Measurements from ENCODE around the gene PATJ.
A peak's percentile ranks its signal among the peaks of the same experiment; 100 is the strongest.
"Not testable (repeated sequence)": the region's sequence is repeated elsewhere in the genome, so short reads cannot be mapped to it uniquely, and the experiment has no call there.

Gene PATJ

DNA sequence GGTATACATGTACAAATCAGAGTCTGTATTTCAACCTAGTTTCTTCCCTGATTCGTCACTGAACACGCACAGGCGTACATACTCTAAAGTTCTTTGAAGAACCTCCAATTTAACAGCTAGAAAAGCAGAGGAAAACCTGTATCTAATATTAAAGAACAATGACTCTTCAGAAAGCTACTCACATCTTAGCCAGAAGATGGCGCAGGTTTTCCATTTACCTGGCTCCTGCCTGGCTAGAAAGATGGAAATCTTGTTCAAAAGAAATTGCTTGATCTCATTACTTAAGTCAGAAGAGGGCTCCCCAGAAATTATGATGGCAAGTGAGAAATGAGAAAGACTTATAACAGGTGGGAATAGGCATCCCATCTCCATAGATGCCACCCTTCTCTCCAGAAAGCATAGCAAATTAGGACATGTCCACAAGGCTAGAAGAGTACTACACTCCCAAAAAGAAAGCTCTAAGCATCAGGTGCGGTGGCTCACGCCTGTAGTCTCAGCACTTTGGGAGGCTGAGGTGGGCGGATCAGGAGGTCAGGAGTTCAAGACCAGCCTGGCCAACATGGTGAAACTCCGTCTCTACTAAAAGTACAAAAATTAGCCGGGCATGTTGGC, 433.4 kb downstream of the PATJ start:
- peak in 1 of 3 donors; percentile 14 for DNase-seq (ENCODE audit: low read depth in 3 of 3)

DNA sequence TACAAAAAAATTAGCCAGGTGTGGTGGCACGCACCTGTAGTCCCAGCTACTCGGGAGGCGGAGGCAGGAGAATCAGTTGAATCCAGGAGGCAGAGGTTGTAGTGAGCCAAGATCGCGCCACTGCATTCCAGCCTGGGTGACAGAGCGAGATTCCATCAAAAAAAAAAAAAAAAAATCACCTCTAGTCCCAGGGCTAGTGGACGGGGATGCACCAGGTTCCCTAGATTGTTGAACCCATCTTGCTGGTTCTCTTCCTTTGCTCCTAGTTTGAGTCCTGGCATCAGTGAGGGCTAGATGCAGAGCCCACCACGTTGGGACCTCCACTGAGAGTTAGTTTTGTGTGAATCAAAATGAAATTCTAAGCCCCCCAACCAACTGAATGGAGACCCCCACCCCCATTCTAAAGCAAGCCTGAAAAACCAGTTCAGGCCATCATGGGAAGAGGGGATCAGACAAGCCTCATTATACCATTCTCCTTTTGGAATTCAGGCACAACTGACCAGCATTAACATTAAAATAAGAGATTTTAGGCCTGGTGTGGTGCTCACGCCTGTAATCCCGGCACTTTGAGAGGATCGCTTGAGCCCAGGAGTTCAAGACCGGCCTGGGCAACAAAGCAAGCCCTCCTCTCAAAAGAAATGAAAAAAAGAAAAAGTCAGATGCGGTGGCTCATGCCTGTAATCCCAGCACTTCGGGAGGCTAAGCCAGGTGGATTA, 434.5 kb downstream of the PATJ start:
- no peak for DNase-seq (ENCODE audit: low read depth in 3 of 3)

DNA sequence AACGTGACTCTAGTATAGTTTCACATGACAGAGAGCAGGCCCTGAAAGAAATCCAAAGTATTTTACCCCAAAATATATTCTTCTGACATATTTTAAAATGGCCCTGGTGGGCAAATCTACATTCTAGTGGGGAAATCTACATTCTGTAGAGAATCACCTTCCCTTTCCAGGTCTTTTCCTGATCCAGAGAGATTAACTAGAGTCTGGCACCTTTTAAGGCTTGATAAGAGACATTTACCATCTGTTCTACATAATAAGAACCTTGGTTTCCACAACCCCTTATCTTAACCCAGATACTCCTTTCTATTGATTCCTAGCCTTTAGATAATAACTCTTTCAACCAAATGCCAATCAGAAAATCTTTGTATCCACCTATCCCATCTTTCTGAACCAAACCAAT, 435.3 kb downstream of the PATJ start:
- no peak for DNase-seq (ENCODE audit: low read depth in 3 of 3)

DNA sequence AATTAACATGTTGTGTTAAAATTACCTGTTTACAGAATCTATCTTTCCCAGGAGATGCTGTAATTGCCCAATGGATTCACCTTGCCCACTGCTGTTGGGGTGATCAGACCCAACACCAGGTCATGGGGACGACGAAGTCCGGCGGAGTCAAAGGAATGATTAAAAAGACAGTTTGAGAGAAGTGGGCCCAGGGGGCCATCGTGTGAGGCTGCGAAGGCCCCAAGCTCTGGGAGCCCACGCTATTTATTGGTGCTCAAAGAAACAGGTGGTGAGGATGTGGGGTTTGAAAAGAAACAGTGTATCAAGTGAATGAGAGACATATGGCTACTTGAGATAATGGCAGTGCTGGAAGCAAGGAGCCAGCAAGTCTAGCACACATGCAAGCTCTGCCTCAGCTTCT, 436.1 kb downstream of the PATJ start:
- DNase-seq (ENCODE audit: low read depth in 3 of 3), result no peak

DNA sequence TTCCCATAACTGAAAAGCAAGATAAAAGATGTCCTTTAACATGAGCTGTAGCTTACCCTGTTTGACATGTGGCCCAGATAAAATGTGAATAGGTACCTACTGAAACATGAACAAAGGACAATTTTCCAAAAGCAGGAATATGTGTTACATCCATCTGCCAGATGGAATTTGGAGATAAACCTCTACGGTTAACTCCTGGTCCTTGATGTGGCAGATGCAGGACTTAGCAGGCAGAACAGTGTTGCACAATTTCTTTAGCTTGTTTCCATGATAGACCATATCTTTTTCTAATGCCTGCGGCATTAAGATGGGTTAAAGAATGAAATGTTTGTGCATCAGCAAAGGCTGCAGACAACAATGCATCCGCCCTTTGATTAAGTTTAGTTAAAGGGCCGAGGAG, 437.8 kb downstream of the PATJ start:
- not testable (repeated sequence) for DNase-seq (ENCODE audit: low read depth in 3 of 3)

DNA sequence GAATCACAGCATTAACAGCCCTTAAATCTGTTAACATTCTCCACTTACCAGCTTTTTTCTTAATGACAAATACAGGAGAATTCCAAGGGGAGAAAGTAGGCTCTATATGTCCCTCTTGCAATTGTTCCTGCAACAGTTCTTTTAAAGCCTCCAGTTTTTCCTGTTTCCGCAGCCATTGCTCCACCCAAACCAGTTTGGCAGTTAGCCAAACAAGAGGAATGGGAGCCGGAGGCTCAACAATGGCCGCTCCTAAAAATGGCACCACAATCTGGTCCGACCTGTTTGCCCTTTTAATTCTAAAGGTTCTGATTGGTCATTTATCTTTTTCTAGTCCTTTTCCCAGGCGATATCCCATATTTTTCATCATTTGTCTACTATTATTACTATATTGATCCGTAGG, 438.4 kb downstream of the PATJ start:
- no peak for DNase-seq (ENCODE audit: low read depth in 3 of 3)

DNA sequence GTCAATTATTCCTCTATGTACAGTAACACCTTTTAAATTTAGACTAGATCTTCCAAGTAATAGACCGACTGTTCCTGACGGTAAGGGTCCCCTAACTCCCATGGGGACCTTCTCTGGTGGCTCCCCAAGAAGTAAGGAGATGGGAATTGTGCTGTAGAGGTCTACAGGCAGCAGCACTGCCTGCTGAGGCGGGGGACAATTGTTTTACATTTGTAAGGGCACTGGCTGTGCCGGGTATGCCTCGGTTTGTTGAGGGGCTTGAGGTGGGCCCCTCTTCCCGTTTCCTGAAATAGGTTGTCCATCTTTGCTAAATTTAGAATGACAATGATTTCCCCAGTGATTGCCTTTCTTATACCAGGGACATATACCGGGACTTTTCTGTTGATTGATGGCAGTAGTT, 439.3 kb downstream of the PATJ start:
- no peak for DNase-seq (ENCODE audit: low read depth in 3 of 3)

DNA sequence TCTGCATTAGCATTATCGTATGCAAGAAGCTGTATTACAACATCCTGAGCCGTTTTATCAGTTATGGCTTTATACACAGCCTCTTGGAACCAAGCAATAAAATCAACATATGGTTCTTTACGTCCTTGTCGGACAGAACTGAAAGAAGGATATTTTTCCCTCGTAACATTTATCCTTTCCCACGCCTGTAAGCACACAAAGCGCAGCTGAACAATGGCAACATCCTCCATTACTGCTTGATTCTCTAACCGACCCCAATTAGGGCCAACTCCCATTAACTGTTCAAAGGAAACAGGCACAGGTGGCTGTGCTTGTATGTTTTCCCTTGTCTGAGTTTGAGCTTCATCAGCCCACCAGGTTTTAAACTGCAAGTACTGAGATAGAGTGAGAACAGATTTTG, 439.9 kb downstream of the PATJ start:
- not testable (repeated sequence) for DNase-seq (ENCODE audit: low read depth in 3 of 3)

DNA sequence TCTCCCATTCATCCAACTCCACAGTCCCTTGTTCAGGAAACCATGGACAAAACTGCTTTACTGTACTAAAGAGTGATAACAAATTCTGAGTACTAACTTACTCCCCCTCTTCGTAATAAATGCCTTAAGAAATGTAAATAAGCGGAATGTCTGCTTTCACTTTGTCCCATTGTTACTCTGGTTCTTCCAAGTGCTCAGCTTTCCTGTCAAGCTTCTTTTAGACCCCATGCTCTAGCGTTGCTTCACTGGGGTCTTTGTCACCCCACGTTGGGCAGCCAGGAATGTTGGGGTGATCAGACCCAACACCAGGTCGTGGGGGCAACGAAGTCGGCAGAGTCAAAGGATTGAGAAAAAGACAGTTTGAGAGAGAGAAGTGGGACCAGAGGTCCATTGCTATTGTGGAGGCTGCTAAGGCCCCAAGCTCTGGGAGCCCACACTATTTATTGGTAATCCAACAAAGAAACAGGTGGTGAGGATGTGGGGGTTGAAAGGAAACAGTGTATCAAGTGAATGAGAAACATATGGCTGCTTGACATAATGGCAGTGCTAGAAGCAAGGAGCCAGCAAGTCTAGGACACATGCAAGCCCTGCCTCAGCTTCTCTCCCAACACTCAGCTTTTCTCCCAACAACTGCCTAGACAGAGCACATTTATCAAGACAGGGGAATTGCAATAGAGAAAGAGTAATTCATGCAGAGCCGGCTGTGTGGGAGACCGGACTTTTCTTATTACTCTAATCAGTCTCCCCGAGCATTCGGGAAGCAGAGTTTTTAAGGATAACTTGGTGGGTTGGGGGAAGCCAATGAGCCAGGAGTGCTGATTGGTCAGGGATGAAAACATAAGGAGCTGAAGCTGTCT, 441.1 kb downstream of the PATJ start:
- DNase-seq (ENCODE audit: low read depth in 3 of 3), result not testable (repeated sequence)

DNA sequence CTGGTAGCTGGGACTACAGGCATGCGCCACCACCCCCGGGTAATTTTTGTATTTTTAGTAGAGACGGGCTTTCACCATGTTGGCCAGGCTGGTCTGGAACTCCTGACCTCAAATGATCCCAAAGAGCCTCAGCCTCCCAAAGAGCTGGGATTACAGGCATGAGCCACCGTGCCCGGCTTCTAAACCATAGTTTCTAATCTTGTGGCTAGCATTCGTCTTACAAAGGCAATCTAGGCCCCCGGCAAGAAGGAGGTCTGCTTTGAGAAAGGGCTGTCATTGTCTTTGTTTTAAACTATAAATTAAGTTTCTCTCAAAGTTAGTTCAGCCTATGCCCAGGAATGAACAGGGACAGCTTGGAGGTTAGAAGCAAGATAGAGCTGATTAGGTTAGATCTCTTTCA, 442.1 kb downstream of the PATJ start:
- no peak for DNase-seq (ENCODE audit: low read depth in 3 of 3)

DNA sequence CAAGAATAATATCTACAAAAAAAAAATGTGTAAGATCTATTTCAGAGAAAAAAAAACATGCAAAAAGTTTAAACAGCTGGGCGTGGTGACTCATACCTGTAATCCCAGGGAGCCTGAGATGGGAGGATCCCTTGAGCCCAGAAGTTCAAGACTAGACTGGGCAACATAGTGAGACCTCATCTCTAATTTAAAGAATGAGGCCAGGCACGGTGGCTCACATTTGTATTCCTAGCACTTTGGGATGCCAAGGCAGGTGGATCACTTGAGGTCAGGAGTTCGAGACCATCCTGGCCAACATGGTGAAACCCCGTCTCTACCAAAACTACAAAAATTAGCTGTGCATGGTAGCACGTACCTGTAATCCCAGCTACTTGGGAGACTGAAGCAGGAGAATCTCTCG, 443.0 kb downstream of the PATJ start:
- not testable (repeated sequence) for DNase-seq (ENCODE audit: low read depth in 3 of 3)

DNA sequence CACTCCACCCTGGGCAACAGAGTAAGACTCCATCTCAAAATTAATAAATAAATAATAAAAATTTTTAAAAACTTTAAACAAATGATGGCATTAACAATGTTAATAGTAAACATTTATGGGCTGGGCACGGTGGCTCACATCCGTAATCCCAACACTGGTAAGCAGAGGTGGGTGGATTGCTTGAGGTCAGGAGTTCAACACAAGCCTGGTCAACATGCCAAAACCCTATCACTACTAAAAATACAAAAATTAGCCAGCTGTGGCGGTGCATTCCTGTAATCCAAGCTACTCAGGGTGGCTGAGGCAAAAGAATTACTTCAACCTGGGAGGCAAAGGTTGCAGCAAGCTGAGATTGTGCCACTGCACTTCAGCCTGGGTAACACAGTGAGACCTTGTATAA, 443.4 kb downstream of the PATJ start:
- no peak for DNase-seq (ENCODE audit: low read depth in 3 of 3)

DNA sequence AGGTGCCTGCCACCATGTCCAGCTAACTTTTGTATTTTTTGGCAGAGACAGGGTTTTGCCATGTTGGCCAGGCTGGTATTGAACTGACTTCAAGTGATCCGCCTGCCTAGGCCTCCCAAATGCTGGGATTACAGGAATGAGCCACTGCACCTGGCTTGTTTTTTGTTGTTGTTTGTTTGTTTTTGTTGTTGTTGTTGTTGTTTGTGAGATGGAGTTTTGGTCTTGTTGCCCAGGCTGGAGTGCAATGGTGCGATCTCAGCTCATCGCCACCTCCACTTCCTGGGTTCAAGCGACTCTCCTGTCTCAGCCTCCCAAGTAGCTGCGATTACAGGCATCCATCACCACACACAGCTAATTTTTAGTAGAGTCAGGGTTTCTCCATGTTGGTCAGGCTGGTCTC, 445.3 kb downstream of the PATJ start:
- DNase-seq (ENCODE audit: low read depth in 3 of 3), result no peak

DNA sequence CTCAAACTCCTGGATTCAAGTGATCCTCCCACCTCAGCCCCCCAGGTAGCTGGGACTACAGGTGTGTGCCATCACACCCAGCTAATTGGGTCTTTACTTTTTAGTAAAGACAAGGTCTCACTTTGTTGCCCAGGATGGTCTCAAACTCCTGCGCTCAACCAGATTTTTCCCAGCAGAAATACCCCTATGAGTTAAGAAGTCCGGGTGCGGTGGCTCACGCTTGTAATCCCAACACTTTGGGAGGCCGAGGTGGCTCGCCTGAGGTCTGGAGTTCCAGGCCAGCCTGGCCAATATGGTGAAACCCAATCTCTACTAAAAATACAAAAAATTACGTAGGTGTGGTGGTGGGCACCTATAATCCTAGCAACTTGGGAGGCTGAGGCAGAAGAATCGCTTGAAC, 445.8 kb downstream of the PATJ start:
- no peak for DNase-seq (ENCODE audit: low read depth in 3 of 3)

DNA sequence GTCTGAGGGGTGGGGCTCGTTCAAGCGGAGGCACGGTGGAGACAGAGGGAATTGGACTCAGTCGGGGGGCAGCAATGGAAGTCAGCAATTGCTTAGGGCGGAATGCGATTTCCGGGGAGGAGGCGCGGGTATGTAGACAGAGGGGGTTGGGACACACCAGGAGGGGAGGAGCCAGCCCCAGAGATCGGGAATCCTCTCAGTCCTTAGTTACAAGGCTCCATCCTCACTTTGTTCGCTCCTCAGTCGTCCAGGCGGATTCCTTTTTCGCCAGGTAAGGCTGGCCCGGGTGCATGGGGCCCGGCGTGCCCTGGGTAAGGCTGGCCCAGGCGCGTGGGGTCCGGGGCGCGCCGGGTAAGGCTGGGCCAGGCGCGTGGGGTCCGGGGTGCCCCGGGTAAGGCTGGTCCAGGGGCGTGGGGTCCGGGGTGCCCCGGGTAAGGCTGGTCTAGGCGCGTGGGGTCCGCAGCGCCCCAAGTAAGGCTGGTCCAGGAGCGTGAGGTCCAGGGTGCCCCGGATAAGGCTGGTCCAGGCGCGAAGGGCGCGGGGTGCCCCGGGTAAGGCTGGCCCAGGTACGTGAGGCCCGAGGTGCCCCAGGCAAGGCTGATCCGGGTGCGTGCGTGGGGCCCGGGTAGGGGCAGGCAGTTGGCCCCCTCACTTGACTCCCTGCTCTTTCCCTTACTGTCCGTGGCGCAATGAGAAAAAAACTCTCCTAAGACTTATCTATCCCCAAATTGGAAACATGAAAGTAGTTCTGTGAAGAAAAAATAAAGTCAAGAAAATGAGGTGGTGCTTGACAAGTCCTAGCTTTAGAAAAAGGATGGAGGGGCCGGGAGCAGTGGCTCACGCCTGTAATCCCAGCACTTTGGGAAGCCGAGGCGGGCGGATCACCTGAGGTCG, 452.6 kb downstream of the PATJ start, which contains the start of gene L1TD1:
Gene L1TD1 (plus strand): TSS at position 199 of the 894 bp plus-strand sequence. CDS start 11,780 bp downstream, outside the sequence.
- no peak for DNase-seq (ENCODE audit: low read depth in 3 of 3)

DNA sequence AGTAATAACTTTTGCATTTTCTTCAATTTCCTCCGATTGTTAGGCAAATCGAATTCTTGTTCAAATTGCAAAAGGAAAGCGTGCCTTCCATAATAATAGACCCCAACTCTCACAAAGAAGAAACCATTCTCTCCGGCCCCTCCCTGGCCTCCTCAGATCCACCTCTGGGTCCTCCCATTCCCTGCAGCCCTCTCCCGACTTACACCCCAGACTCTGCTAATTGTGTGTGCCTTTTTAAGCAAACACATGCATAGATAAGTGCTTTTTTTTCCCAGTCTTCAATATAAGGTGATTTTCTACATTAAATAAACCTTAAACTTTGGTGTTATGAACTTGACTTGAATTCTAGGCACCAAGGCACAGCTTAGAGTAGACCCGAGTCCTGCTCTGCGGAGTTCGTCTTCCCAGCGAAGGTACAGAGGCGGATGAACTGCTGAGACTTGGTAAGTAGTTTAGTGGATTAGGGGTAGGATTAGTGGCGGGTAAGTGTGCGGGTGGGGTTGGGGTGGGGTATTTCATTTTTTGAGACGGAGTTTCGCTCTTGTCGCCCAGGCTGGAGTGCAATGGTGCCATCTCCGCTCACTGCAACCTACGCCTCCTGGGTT, 453.9 kb downstream of the PATJ start:
- no peak for DNase-seq (ENCODE audit: low read depth in 3 of 3)

DNA sequence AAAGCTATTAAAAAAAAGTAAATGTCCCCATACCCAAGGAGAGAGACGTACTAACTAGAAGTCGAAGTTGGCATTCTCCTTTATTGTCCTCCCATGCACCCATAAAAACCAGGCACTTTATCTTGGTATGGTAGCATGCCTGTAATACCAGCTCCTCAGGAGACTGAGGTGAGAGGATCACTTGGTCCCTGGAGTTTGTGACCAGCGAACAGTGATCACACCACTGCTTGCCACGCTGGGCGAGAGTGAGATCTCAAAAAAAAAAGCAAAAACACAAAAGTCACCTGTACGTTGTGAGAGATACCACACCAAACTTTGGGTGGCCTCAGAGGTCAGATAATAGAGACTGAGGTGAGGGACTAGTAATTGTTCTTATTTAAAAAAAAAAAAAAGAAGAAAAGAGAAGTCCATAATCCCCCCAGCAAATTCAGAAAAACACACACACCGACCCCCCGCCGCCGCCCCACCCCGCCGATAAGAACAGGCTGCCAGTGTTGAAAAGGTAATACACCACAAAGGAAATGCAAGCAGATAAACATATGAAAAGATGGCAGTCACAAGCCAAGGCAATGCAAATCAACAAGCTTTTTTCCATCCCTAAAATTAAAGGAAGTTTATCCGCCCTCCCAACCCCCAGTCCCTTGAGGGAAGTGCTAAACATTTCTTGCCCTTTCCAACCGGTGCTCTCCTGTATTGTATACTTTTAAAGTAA, 455.9 kb downstream of the PATJ start:
- DNase-seq (ENCODE audit: low read depth in 3 of 3), result no peak

DNA sequence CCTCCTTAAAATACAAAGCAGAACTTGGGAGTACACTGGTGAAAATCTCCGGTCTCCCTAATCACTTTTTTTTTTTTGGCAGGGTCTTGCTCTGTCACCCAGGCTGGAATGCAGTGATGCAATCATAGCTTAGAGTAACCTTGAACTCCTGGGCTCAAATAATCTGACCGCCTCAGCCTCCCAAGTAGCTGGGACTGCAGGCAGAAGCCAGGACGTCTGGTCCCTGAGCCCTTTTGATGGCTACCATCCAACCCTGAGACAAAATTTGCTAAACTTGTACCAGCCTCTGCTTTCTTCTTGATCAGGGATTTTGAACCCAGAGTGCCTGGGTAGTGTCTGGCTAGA, 456.5 kb downstream of the PATJ start:
- no peak for DNase-seq (ENCODE audit: low read depth in 3 of 3)

DNA sequence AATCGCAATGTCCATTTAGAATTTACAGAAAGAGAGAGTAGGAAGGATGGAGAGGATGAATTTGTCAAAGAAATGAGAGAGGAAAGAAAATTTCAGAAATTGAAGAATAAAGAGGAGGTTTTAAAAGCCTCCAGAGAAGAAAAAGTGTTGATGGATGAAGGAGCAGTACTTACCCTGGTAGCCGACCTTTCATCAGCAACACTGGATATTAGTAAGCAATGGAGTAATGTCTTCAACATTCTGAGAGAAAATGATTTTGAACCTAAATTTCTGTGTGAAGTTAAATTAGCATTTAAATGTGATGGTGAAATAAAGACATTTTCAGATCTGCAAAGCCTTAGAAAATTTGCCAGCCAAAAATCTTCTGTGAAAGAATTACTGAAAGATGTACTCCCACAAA, 464.9 kb downstream of the PATJ start:
- DNase-seq (ENCODE audit: low read depth in 3 of 3), result no peak

DNA sequence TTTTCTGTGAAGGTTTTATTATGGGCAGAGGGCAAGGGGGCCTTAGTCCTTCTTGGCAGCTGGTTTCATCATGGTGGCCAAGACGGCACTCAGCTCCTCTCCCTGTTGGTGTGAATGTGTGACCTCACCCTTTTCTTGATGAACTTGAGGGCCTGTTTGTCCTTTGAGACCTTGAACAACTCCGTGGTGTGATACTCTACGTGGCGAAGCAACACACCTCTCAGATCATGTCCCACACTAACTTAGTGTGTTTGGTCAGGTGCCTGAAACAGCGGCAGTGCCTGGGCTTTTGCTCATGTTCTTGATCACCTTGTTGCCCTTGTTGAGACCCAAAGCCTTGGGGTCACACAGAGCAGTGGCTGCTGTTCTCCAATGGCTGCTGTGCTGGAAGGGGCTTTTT, 465.8 kb downstream of the PATJ start:
- DNase-seq (ENCODE audit: low read depth in 3 of 3), result no peak

DNA sequence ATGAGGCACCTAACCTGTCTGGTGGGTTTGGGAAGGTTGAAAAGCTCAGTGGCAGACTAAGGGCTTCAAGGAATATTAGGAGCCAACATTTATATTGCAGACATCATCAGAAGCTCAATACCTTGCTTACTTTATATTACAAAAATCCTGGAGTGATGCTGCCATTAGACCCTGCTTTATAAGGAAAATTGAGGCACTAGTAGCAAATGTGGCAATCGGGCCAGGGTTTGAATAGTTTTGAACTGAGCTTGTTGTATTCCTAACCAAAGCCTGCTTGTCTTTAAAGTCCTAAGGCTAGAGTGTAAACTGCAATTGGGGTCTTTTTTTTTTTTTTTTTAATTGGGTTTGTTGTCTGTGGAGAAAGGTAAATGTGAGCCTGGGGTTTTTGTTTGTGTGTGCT, 466.7 kb downstream of the PATJ start:
- DNase-seq (ENCODE audit: low read depth in 3 of 3), result no peak

All from stimulated activated CD4-positive, alpha-beta T cell treated with anti-CD3 and anti-CD28 coated beads, TNF-alpha, amount 100 ng/mL, for 48 hours (primary cell).